GM10847 (cell line): ENCODE results near the gene KLHL34.

Experiments used
- POLR2A ChIP-seq: IDR thresholded peaks from 2 replicates; pipeline ENCODE4 v1.6.1; 2011; ENCODE audit not compliant: insufficient read length; ENCODE audit errors: extremely low read depth

KLHL34 gene

DNA sequence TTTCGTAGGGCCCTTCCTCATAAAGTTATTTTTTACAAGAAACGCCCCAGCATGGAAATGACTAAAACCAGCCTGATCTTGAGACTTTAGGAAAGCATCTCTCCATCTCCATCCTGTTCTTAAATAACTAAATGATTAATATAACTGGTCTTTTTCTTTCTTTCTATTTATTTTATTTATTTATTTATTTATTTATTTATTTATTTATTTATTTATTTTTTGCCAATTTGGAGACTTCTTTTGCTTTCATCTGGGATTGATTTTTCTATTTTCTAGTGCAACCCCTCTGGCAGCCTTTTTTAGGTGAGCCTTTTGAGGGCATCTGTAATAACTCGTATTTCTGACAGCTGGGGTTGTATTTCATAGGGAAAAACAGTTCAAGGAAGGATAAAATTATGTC is 1.2 kb upstream of the KLHL34 start:
- no peak for TF ChIP-seq POLR2A

DNA sequence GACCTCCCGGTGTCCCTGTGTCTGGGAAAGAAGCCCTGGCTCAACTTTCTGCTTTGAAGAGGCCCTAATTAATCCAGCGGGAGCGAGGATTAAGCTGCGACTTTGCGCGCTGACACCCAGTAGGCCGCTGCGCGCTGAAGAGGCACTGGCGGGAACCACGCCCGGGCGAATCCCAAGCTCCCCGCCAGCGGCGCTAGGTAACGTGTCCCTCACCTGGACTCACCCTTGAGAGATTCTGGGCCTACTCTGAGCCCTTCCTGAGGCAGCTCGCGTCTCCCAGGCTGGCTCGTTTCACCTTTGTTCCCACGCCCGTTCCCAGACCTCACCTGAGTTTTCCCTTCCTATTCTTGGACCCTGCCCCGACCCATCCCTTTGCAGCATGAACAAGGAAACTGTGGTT is 616 bp upstream of the KLHL34 start:
- TF ChIP-seq POLR2A = no peak

DNA sequence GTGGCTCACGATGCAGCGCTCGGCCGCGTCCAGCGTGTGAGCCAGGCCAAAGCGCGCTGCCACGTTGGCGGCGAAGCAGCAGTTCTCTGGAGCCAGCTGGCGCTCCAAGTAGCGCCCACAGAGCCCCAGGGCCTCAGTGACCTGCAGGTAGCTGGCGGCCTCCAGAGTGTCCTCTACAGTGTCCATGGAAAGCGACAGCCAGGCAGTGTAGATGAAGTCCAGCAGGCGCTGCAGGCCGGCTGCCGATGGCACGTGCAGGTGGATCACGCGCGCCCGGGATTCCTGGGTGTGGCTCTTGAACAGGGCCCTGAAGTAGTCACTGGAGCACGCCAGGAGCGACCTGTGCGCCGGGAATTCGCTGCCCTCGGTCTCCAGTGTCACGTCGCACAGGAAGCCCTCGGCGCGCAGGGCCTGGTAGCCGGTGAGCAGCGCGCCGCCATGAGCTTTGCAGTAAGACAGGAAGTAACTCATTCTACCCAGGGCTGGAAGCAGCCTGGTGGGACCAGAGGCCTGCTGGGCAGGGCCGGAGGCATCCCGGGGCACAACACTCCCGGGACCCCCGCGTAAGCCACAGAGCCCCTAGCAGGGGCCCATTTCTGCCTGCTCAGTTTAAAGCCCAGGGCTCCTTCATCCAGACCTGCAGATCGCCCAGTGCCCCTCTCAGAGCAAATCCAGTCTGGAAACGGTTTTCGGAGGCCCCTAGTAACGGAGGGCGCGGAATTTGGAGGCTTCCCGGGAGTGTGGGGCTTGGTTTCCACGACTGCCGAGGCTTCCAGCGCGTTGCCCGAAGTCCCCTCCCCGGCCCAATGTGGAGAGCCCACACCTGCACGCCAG is 595 bp downstream of the KLHL34 start:
- TF ChIP-seq POLR2A = no peak

DNA sequence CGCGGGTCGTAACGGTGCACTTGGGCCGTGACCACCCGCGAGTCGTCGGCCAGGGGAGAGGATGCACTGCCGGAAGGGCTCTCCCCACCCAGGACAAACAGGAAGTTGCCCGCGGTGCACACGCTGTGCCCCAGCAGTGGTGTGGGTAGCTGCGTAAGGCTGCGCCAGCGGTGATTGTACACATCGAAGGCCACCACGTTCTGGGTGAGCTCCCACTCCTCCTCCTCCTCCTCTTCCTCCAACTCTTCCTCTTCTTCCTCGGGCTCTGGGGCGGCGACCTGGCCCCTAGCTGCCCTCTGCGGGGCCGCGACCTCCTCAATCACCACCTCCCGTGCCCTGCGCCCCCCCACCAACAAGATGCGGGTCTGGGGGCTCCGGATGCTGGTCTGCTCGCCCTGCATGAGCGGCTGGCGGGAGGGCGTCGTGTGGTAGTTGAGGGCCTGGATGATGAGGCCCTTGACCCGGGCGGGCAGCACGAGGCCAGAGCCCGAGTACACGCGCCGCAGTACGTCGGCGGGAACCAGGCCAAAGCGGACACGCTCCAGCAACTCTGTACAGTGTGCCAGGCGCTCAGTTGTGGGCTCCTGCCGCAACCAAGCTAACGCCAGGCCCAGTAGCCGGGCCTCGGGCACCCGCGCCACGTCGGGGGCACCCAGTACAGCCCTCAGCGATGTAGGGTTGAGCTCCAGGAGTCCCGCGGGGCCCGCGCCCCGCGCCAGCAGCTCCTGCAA is 1.4 kb downstream of the KLHL34 start:
- no peak for TF ChIP-seq POLR2A

DNA sequence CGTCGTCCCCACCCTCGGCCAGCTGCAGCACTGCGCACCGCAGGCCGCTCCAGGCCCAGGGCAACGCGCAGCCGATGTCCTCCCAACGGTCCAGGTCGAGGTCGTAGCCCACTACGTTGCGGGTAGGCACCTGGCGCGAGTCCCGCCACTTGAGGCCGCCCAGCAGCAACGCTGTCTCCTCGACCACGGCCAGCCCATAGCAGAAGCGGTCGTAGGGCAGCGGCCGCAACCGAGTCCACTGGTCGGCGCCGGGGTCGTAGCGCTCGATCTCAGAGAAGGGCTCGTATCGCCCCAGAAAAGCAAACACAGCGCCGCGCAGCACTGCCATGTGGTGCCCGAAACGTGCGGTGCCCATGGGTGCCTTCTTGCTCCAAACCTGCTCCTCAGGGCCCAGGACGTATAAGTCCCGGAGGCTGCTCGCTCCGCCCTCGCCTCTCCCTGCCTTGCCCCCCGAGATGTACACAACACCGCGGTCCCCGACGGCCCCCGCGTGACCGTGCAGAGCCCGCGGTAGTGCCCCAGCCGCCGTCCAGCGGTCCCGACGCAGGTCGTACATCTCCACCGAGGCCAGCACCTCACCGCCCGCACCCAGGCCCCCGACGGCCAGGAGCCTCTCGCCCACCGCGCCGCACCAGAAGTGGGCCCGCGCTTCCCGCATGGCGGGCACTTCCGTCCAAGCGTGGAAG is 2.1 kb downstream of the KLHL34 start:
- TF ChIP-seq POLR2A = no peak

DNA sequence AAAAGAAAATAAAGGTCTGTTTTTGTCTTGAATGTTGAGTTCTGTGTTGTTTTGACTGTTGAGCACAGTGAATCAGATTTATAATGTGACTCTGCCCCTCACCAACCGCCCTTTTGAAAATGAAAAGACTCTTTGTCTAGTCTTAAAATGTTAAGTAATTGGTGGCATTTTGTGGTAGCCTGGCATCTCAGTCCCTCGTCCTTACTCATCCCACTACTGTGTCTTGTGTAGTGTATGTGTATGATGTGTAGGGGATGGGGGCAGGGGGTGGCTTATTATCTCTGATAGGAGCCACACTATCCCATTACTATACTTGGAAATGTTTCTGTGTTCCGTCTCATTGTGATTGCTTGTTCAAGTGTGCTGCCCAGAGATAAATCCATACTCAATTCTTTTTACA is 12.2 kb downstream of the KLHL34 start:
- no peak for TF ChIP-seq POLR2A

DNA sequence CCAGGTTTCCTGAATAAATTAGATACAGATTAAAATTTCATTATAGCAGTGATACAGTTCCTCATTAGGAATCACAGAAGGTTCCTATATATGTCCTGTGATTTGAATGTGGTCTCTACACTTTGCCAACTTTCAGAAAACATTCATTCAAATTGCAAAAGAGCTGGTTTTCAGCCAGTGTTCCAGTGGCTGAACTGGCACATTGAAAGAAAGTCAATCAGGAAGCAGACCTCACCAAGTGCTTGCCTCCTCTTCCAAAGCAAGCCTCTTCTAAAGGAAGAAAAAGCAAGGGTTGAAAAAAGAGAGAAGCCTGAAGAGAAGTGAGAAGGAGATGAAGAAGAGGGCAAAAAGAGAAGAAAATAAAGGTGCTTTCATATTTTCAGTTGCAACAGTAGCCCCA is 12.7 kb downstream of the KLHL34 start:
- no peak for TF ChIP-seq POLR2A

DNA sequence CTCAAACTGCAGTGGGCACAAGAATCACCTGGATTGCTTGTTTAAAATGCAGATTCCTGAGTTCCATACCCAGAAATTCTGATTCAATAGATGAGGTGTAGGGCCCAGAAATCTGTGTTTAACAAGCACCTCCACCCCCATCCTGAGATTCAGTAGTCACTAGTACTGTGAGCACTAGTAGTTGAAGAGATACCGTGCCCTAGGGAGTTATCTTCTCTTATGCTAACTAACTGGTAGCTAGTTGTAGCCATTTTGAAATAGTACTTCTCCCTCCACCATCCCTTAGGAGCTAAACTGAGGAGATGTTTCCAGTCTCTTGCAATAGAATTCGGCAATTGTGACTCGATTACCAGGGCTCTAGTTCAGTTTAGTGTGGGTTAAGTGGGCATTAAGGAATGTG is 18.4 kb downstream of the KLHL34 start:
- no peak for TF ChIP-seq POLR2A

DNA sequence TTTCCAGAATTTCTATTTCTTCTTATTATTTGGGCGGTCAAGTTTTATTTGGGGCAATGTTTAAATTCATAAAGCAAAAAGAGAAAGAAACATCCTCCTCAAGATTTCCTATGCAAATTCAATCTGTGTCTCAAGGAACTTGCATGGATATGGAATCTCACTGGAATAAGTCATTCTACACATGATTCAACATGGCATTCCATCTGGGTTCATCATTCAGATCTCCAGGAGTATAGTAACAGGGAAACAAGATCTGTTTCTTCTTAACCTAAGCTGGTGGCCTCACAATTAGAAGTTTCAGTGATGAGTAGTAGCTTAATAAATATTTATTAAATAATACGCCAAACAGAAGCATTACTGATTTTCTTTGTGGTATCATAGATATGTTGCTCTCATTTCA is 19.8 kb downstream of the KLHL34 start:
- no peak for TF ChIP-seq POLR2A

DNA sequence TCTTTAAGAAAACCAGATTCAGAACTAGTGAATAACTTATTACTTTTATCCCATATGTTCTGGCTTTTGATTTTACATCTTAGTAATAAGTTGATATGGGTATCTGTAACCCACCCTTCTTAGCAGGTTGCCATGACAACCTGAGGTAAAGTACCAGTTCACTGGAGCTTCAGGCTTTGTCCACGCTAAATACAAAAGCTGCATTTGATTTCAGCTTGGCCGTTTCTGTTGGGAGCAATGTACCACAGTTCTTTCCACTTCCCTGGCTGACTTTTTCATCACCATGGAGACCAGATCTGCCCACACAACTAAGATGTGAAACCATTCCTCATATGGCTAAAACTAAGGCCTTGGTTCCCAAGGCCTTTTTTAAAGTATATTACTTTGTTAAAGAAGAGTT is 26.1 kb downstream of the KLHL34 start:
- no peak for TF ChIP-seq POLR2A

DNA sequence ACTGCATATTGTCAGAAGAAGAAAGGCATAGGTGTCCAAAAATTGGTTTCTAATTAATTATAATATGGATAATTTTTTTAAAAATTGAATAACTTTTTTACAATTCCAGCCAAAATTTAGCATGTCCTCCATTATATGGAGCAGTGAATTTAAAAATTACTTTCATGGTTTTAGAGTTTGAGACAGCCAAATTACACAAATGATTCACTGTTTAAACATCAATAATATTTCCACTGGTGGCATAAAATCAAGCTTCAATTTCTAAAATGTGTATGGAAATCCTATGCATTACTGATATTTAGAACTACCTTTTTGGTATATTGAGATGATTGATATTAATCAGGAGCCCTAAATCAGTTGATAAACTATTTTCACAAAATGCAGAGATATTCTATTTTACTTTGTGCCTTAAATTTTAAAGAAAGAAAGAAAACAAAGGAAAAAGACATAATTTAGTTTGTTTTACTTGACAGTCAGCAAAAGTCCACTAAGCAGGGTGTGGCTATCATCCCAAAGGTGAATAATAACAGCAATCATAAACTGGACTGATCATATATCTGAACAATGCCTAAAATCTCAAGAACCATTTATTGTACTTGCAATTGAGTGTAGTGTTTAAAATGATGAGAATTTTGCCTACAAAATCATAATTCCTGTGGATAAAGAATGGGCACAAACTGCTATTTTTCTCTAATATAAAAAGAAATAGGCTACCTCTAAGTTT is 34.2 kb downstream of the KLHL34 start:
- TF ChIP-seq POLR2A = no peak

DNA sequence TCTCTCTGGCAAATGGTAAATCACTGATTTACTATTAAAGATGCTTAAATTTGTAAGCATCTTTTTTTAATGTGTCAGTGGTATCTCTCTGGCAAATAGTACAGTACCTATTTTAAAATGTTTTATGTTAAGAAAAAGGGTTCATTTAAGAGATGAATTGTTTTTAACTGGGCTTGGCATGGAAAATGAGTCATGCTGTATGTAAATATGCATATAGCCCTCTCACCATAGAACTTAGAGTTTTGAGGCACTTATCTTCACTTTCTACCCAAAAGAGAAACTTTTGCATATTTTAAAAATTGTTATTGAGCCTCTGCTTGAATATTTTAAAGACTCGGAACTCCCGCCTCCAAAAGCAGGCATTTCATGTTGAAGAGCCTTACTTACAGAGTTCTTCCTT is 37.9 kb downstream of the KLHL34 start:
- no peak for TF ChIP-seq POLR2A

DNA sequence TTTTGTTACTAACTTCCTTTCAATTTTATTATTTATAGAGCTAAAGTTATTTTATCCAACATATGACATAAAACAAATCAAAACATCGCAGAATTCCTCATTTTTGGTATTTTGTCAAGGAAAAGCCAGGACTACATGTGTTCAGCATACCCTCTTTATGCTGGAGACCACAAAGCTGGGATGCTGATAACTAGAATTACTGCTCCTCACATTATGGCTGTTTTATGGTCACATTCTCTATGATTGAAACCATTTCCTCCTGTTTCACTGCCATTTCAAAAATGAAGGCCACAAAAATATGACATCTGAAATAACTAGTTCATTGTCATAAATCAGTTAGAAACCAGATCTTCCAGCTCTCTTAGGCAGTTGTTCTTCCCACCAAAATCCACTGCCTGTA is 41.7 kb downstream of the KLHL34 start:
- TF ChIP-seq POLR2A = no peak

DNA sequence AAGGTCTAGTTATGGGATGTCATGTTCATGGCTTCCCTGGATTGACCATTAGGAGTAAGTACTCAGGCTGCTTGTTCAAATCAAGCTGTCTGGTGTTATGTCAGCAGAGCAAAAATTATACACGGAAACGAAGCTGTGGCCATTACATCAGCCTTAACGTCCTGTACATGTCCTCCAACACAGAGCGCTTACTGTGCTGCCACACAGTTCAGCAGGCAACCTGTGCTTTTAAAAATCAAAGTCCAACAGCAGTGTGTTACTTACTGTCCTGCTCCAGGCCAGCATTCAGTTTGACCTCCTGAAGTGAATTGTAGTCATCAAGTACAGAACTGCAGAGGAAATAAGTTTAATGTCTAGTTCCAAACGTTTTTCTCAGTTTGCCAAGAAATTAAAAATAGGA is 46.0 kb downstream of the KLHL34 start:
- no peak for TF ChIP-seq POLR2A

DNA sequence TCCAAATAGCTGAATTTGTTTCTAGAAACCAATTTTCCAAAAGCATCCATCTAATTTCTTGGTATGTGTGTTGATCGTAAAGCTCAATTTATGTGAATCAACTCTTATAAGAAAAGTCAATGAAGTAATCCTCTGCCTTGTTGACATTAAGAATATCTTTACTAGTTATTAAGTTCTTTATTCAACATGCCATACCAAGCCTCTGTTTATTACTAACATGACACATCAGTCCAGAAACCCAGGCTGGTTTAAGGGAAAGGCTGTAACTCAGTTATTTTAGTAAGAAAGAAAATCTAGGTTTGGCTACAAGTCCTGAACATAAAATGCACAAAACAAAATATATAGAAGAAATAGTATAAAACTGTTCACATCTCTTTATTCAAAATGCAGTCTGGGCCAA is 48.0 kb downstream of the KLHL34 start:
- no peak for TF ChIP-seq POLR2A
